ENCODE measurements around the gene ERGIC3. TPM values are rescaled to one million over a fixed set of nuclear protein-coding genes. Genes with fewer than 3 reads are reported as not detected.

ERGIC3 gene
- total RNA-seq, 1 experiment from 2014 or later = 426 TPM

GRCh38 chr20:35598476-35598875 is 56.6 kb downstream of the ERGIC3 start:
- no peak for DNase-seq (ENCODE audit: low spot score)

- no peak for DNase-seq (ENCODE audit: low spot score)
Measured at GRCh38 chr20:35598899-35599775, 57.3 kb downstream of the ERGIC3 start.

DNA sequence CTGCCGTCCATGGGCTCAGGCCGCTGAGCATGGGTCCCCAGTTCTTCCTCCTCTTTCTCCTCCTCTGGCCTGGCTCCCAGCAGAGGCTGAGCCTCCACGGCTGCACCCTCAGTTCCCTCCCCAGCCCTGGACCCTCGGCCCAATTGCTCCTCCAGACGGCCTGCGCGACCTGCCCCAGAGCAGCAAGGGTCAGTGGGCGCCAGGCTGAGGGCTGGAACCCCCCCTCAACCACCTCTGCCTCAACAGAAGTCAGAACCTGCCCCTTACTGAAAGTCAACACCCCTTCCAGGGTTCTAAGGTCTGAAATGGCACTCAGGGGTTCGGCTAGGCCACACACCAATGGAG is 57.9 kb downstream of the ERGIC3 start:
- no peak for DNase-seq (ENCODE audit: low spot score)

DNA sequence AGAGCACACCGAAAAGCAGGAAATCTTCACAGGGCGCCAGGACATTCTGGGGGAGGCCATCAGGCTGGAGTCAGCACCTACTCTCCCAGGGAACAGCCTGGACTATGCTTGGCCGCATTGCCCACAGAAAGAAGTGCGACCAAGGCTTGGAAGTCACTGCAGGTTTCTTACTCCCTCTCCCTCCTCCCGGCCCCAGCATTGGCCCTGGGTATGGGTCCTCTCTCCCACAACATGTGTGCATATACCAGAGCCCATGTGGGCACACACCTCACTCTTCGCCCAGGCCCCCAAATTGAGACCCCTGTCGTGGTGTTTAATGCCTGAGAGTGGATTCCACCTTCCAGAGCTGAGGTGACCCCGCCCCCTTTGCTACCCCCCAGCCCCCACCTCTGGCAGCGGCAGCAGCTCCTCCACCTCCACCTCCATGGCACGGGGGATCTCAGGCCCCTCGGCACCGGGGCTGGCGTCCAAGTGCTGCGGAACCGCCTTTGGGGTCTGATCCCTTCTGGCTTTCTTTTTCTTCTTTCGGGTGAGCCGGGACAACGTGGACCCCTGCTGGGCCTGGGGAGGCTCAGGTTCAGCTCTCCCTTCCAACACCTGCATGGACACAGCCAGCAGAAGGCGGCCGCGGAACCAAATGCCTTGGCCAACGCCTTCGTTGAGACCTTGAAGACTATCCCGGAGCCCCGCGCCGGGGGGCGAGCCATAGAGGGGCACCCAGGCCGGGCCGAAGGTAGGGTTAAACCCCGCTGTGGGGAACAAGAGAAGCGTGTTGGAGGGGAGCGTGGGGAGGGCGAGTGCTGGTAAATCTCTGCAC is 58.5 kb downstream of the ERGIC3 start:
- DNase-seq (ENCODE audit: low spot score) = no peak

- no peak for DNase-seq (ENCODE audit: low spot score)
Measured at GRCh38 chr20:35600993-35601973, 59.4 kb downstream of the ERGIC3 start.

DNA sequence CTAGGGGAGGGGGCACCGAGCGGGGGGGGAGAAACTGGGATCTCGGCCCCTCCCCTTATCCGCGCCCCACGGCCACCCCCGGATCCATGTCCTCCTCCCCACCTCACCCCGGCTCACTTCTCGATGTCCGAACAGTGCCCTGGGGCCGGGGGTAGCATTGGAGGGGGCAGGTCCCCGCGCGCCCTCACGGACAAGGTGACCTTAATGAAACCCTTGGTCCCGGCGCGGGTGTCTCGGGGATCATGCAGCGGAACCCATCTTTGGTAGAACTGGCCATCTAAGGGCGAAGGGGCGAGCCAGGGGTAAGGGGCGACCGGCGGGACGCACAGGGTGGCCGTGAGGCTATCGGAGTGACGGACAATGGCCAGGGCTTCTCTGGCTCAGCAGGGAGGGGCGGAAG is 60.1 kb downstream of the ERGIC3 start:
- no peak for DNase-seq (ENCODE audit: low spot score)

DNA sequence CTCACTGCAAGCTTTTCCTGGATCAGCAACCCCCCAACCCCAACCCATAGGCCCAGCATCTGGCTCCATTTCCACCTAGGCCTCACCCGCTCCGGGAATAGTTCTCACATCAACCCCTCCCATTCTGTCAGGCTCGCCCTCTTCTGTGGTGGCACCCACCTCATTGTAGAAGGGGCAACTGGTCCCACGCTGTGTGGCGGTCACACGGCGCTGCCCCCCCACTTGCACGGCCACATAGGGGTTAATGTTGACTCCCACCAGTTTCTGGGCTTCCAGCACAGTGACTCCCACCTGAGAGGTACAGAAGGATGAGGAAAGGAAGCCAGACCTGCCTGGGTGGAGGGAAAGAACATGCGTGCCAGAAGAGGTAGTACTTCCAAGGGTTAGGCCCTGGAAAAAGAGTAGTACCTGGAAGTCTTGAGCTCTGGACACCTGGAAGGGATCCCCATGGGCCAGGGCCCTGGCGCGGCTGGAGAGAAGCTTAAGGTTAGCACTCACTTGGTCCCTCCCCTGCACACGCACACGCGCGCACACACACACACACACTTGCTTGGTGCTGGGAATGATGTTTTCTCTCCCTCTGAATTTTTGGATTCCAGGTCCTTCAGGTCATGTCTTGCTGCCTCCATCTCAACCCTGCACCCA is 61.1 kb downstream of the ERGIC3 start:
- DNase-seq (ENCODE audit: low spot score) = no peak

- no peak for DNase-seq (ENCODE audit: low spot score)
Measured at GRCh38 chr20:35603695-35604448, 62.0 kb downstream of the ERGIC3 start.

GRCh38 chr20:35604449-35604747 is 62.5 kb downstream of the ERGIC3 start:
- peak; percentile 48 for DNase-seq (ENCODE audit: low spot score)

- no peak for DNase-seq (ENCODE audit: low spot score)
Measured at GRCh38 chr20:35606127-35606526, 64.2 kb downstream of the ERGIC3 start.

Small RNA genes within 50 kb of the gene (small RNA-seq; reads per million reads assigned to genes)
- not detected for gene RPL37P1

Other genes with a start within 250 kb of the ERGIC3 start
- 0.37 and 0.81 TPM in 2 replicates for gene FAM83C, start 249.7 kb upstream of the ERGIC3 start, total RNA-seq (2014; rRNA removed; shearing (Covaris generic))
- 39.1 and 57.3 TPM in 2 replicates for gene UQCC1, start 130.1 kb upstream of the ERGIC3 start, total RNA-seq (2014; rRNA removed; shearing (Covaris generic))
- not detected in 2 replicates for gene GDF5, start 103.8 kb upstream of the ERGIC3 start, total RNA-seq (2014; rRNA removed; shearing (Covaris generic))
- gene CEP250, start 86.5 kb upstream of the ERGIC3 start, total RNA-seq (2014; rRNA removed; shearing (Covaris generic)) = 19.2 and 30.2 TPM in 2 replicates
- gene C20orf173, start 12.4 kb upstream of the ERGIC3 start, total RNA-seq (2014; rRNA removed; shearing (Covaris generic)) = not detected in 2 replicates
- 18.1 and 27.0 TPM in 2 replicates for gene SPAG4, start 73.8 kb downstream of the ERGIC3 start, total RNA-seq (2014; rRNA removed; shearing (Covaris generic))
- 390 and 417 TPM in 2 replicates for gene CPNE1, start 122.8 kb downstream of the ERGIC3 start, total RNA-seq (2014; rRNA removed; shearing (Covaris generic))
- gene RBM12, start 122.8 kb downstream of the ERGIC3 start, total RNA-seq (2014; rRNA removed; shearing (Covaris generic)) = 54.8 and 55.4 TPM in 2 replicates
- 132 and 139 TPM in 2 replicates for gene NFS1, start 157.3 kb downstream of the ERGIC3 start, total RNA-seq (2014; rRNA removed; shearing (Covaris generic))
- gene ROMO1, start 157.3 kb downstream of the ERGIC3 start, total RNA-seq (2014; rRNA removed; shearing (Covaris generic)) = 653 and 669 TPM in 2 replicates
- gene RBM39, start 200.2 kb downstream of the ERGIC3 start, total RNA-seq (2014; rRNA removed; shearing (Covaris generic)) = 390 and 396 TPM in 2 replicates
- gene PHF20, start 229.9 kb downstream of the ERGIC3 start, total RNA-seq (2014; rRNA removed; shearing (Covaris generic)) = 39.0 and 47.2 TPM in 2 replicates